ENCODE data around the gene DDX21. TPM values are rescaled to one million over a fixed set of nuclear protein-coding genes. Genes with fewer than 3 reads are reported as not detected.

DDX21 gene
- total and polyA plus RNA-seq, 8 donors, result 36.8 to 73.4 (median 49.6) TPM

DNA sequence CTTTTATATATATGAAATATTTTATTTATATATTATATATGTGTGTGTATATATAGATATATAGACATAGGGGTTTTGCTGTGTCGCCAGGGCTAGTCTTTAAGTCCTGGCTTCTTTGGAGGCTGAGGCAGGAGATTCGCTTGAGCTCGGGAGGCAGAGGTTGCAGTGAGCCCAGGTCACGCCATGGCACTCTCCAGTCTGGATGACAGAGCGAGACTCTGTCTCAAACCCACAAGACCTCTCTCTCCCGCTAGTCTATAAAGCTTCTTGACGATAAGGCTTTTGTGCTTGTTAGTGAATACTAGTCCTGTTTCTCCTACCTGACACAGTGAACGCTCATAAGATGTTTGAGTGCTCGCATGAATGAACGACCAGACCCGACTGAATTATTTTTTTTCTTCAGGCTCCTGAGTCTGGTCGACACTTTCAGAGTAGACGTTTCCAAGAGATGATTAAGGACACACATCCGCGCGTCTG, 577 bp upstream of the DDX21 start:
- Histone ChIP-seq H3K27ac (peak overlapping the region; percentile 65 to 97), H3K9me3 (no peaks in the 10 kb centered on the region), H3K27me3 (no peaks in the 10 kb centered on the region), H3K36me3 (peaks cover 0 to 23% of the 10 kb centered on the region in 2 donors), H3K4me1 (peaks cover 6 to 44% of the 10 kb centered on the region in 2 donors), H3K4me3 (peak overlapping the region; percentile 80 to 99)
- intact Hi-C loops (cut with DNase I), result no loop called here
- DNase-seq (peak in 1 of 4 donors; percentile 4), ATAC-seq (no peak)
- TF ChIP-seq, protein P1, sequence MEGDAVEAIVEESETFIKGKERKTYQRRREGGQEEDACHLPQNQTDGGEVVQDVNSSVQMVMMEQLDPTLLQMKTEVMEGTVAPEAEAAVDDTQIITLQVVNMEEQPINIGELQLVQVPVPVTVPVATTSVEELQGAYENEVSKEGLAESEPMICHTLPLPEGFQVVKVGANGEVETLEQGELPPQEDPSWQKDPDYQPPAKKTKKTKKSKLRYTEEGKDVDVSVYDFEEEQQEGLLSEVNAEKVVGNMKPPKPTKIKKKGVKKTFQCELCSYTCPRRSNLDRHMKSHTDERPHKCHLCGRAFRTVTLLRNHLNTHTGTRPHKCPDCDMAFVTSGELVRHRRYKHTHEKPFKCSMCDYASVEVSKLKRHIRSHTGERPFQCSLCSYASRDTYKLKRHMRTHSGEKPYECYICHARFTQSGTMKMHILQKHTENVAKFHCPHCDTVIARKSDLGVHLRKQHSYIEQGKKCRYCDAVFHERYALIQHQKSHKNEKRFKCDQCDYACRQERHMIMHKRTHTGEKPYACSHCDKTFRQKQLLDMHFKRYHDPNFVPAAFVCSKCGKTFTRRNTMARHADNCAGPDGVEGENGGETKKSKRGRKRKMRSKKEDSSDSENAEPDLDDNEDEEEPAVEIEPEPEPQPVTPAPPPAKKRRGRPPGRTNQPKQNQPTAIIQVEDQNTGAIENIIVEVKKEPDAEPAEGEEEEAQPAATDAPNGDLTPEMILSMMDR (IDR thresholded peaks at IDR 0.05), result no peak

DNA sequence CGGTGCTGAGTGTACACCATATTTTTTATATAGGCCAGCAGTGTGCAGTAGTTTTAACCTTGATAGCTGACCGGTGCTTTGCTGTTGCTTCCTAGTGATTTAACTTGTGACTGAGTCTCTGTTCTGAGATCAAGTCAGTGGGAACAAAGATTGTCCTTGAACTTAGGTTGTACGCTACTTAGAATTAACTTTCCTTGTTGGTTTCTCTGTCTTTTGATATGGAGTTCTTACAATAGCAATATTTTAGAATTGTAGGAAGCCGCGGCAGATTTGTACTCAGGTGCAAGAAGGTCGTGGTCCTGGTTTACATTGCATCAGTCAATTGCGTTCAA, 1.3 kb downstream of the DDX21 start:
- no peaks in the 10 kb centered on the region for H3K9me3 ChIP-seq
- intact Hi-C loops (cut with DNase I), result no loop called here
- H3K27me3 ChIP-seq, result no peaks in the 10 kb centered on the region
- peaks cover 0 to 34% of the 10 kb centered on the region in 2 donors for H3K36me3 ChIP-seq
- TF ChIP-seq, protein P1 (IDR thresholded peaks at IDR 0.05), result no peak
- H3K4me1 ChIP-seq, result peaks cover 6 to 53% of the 10 kb centered on the region in 2 donors
- ATAC-seq (no peak), DNase-seq (no peak)
- H3K4me3 ChIP-seq, result peak overlapping the region; percentile 80 to 99
- peak overlapping the region; percentile 65 to 97 for H3K27ac ChIP-seq

DNA sequence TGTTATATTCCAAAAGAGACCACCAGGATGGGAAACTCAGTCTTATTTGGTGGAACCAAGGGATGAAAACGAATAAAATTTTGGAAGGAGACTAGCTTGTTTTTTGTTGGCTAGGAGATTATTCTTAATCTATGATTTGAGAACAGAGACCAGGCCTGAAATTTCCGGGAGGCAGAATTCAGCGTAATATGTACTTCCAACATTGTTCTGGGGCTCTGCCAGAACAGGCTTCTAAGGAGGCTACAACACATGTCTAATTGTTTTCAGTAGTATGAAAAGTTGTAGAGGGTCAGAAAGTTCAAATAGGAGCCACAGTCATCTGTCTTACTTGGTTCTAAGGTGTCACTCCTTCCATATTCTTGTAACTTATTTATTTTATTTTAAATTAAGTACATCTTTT, 1.7 kb downstream of the DDX21 start:
- Histone ChIP-seq H3K4me1 (peaks cover 6 to 53% of the 10 kb centered on the region in 2 donors), H3K36me3 (peaks cover 0 to 38% of the 10 kb centered on the region in 2 donors), H3K27ac (peak overlapping the region; percentile 65 to 97), H3K4me3 (peak overlapping the region in 1 of 2 donors; percentile 99), H3K9me3 (no peaks in the 10 kb centered on the region), H3K27me3 (no peaks in the 10 kb centered on the region)
- TF ChIP-seq, protein P1 (IDR thresholded peaks at IDR 0.05), result no peak
- no peak for DNase-seq
- no peak for ATAC-seq
- intact Hi-C loops (cut with DNase I), result no loop called here

DNA sequence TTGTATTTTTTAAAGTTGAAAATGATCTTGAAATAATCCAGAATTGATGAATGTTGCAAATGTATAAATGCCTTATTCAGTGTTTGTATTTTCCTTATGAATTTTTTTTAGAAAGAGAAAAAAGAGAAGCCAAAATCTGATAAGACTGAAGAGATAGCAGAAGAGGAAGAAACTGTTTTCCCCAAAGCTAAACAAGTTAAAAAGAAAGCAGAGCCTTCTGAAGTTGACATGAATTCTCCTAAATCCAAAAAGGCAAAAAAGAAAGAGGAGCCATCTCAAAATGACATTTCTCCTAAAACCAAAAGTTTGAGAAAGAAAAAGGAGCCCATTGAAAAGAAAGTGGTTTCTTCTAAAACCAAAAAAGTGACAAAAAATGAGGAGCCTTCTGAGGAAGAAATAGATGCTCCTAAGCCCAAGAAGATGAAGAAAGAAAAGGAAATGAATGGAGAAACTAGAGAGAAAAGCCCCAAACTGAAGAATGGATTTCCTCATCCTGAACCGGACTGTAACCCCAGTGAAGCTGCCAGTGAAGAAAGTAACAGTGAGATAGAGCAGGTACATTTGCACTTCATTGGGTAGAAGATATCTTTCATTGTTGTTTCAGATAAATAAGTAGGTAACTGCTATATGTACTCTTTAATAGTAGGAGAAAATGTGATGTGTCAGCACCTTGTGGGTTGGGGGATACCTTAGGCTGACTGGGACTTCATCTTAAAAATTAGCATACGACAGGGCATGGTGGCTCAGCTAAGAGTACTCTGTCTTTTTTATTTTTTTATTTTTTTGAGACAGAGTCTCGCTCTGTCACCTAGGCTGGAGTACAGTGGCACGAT, 3.9 kb downstream of the DDX21 start:
- no peak overlapping the region for H3K4me3 ChIP-seq
- DNase-seq, result no peak
- no peaks in the 10 kb centered on the region for H3K27me3 ChIP-seq
- H3K4me1 ChIP-seq, result peaks cover 6 to 51% of the 10 kb centered on the region in 2 donors
- TF ChIP-seq, protein P1 (IDR thresholded peaks at IDR 0.05), result no peak
- H3K36me3 ChIP-seq, result peaks cover 0 to 60% of the 10 kb centered on the region in 2 donors
- no peak for ATAC-seq
- intact Hi-C loops (cut with DNase I), result no loop called here
- H3K27ac ChIP-seq, result peak overlapping the region in 1 of 2 donors; percentile 63
- no peaks in the 10 kb centered on the region for H3K9me3 ChIP-seq

DNA sequence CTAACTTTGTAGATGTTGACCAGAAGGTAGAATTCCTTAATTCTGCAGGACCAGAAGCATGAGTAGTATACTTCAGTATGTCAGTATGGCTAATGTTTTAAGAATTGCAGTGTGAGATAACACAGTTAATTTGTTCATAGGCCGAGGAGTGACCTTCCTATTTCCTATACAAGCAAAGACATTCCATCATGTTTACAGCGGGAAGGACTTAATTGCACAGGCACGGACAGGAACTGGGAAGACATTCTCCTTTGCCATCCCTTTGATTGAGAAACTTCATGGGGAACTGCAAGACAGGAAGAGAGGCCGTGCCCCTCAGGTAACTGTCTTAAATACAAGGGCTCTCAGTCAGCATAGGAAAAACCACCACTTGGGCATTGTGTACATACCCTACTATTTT, 7.2 kb downstream of the DDX21 start:
- Histone ChIP-seq H3K27me3 (no peaks in the 10 kb centered on the region), H3K4me1 (peaks cover 0 to 32% of the 10 kb centered on the region in 2 donors), H3K9me3 (no peaks in the 10 kb centered on the region), H3K36me3 (peaks cover 2 to 93% of the 10 kb centered on the region in 2 donors), H3K4me3 (no peak overlapping the region), H3K27ac (no peak overlapping the region)
- TF ChIP-seq, protein P1 (IDR thresholded peaks at IDR 0.05), result no peak
- ATAC-seq, result no peak
- DNase-seq, result no peak
- intact Hi-C loops (cut with DNase I), result no loop called here

All from left lung (tissue), 10 donors.